ENCODE measurements around the gene MRPL54.

GRCh38 chr19:3803986-3804385 lies 41.5 kb downstream of the MRPL54 start:
- TF ChIP-seq POLR2A (IDR thresholded peaks at IDR 0.05) (no peak), CTCF (IDR thresholded peaks at IDR 0.05) (no peak)

Data from heart left ventricle (tissue), 13 donors.